ENCODE measurements around the gene ULBP2. TPM values are rescaled to one million over a fixed set of nuclear protein-coding genes. Genes with fewer than 3 reads are reported as not detected.

Gene ULBP2
- 7.6 and 8.1 TPM in 2 replicates for total RNA-seq (2014; rRNA removed)
- 10.8 TPM for polyA plus RNA-seq (2012)

- DNase-seq (ENCODE audit: low read depth): peak; percentile 94
These were observed at the start of gene ULBP2 for GRCh38 chr6:149941583-149942460. Gene ULBP2 (plus strand): TSS chr6:149942014. CDS start chr6:149942073, 59 bp downstream.

- DNase-seq (ENCODE audit: low read depth): peak; percentile 68
These were observed 46.7 kb upstream of the ULBP2 start for GRCh38 chr6:149895048-149895590.

GRCh38 chr6:149895833-149896271, 46.0 kb upstream of the ULBP2 start:
- peak; percentile 81 for DNase-seq (ENCODE audit: low read depth)

- DNase-seq (ENCODE audit: low read depth): peak; percentile 73
These were observed 45.3 kb upstream of the ULBP2 start for GRCh38 chr6:149896491-149896890.

- peak; percentile 93 for DNase-seq (ENCODE audit: low read depth)
These were observed 44.7 kb upstream of the ULBP2 start for GRCh38 chr6:149897015-149897697.

- DNase-seq (ENCODE audit: low read depth): no peak
These were observed 43.7 kb upstream of the ULBP2 start, which contains the start of gene RAET1E for GRCh38 chr6:149897855-149898744. Gene RAET1E (minus strand): TSS chr6:149898113. CDS start chr6:149890901, 7,212 bp downstream.

GRCh38 chr6:149898966-149899365, 42.8 kb upstream of the ULBP2 start:
- DNase-seq (ENCODE audit: low read depth): no peak

- no peak for DNase-seq (ENCODE audit: low read depth)
These were observed 42.3 kb upstream of the ULBP2 start for GRCh38 chr6:149899486-149899885.

- no peak for DNase-seq (ENCODE audit: low read depth)
These were observed 41.7 kb upstream of the ULBP2 start for GRCh38 chr6:149899926-149900619.

- DNase-seq (ENCODE audit: low read depth): no peak
These were observed 41.0 kb upstream of the ULBP2 start for GRCh38 chr6:149900620-149901443.

GRCh38 chr6:149901444-149902140, 40.2 kb upstream of the ULBP2 start:
- no peak for DNase-seq (ENCODE audit: low read depth)

- no peak for DNase-seq (ENCODE audit: low read depth)
These were observed 37.7 kb upstream of the ULBP2 start for GRCh38 chr6:149903938-149904611.

- no peak for DNase-seq (ENCODE audit: low read depth)
These were observed 37.0 kb upstream of the ULBP2 start for GRCh38 chr6:149904661-149905370.

- DNase-seq (ENCODE audit: low read depth): no peak
These were observed 36.4 kb upstream of the ULBP2 start for GRCh38 chr6:149905371-149905910.

GRCh38 chr6:149905911-149906371, 35.9 kb upstream of the ULBP2 start:
- no peak for DNase-seq (ENCODE audit: low read depth)

GRCh38 chr6:149906405-149906804, 35.4 kb upstream of the ULBP2 start:
- no peak for DNase-seq (ENCODE audit: low read depth)

- no peak for DNase-seq (ENCODE audit: low read depth)
These were observed 34.5 kb upstream of the ULBP2 start for GRCh38 chr6:149907317-149907716.
